ENCODE data around the gene SND1. TPM values are rescaled to one million over a fixed set of nuclear protein-coding genes. Genes with fewer than 3 reads are reported as not detected.
A peak's percentile ranks its signal among the peaks of the same experiment; 100 is the strongest.

Gene SND1
- total RNA-seq, 1 experiment from 2014 or later = 274 TPM

GRCh38 chr7:127903892-127904669, 252.1 kb downstream of the SND1 start:
- ChIA-PET CTCF (no interaction called here), POLR2A (no interaction called here)
- TF ChIP-seq CTCF (IDR thresholded peaks at IDR 0.05; ENCODE audit: insufficient read depth in 1 of 2, low read depth in 1 of 2, low read length in 1 of 2, severe bottlenecking in 1 of 2, unreplicated experiment in 1 of 2) = no peak
- DNase-seq = no peak
- H3K27ac Mint-ChIP-seq (ENCODE audit: unreplicated experiment) = peak overlapping the region; percentile 24
- H3K4me3 ChIP-seq (ENCODE audit: low read depth, low read length) = no peak overlapping the region
- peaks cover 64% of the 10 kb centered on the region for H3K4me1 ChIP-seq
- no peaks in the 10 kb centered on the region for H3K9me3 ChIP-seq
- peaks cover 40% of the 10 kb centered on the region for H3K4me1 Mint-ChIP-seq (ENCODE audit: low read depth, unreplicated experiment)
- no peaks in the 10 kb centered on the region for H3K9me3 Mint-ChIP-seq (ENCODE audit: unreplicated experiment)
- no peaks in the 10 kb centered on the region for H3K27me3 Mint-ChIP-seq (ENCODE audit: insufficient read depth, unreplicated experiment)
- H3K36me3 Mint-ChIP-seq (ENCODE audit: insufficient read depth, unreplicated experiment) = peaks cover 21% of the 10 kb centered on the region
- intact Hi-C loops (cut with micrococcal nuclease; ENCODE audit: unreplicated experiment) = no loop called here
- no peaks in the 10 kb centered on the region for H3K27me3 ChIP-seq (replicated peaks; ENCODE audit: control insufficient read depth, insufficient read depth, low read length)
- H3K36me3 ChIP-seq (ENCODE audit: control insufficient read depth, insufficient read depth, low read length) = no peaks in the 10 kb centered on the region
- no TSS peak for BruUV-seq (replicated peaks)
- H3K4me3 Mint-ChIP-seq (ENCODE audit: unreplicated experiment) = no peak overlapping the region

- ChIA-PET POLR2A (no interaction called here), CTCF (no interaction called here)
- H3K36me3 Mint-ChIP-seq (ENCODE audit: insufficient read depth, unreplicated experiment) = peaks cover 25% of the 10 kb centered on the region
- no peak for TF ChIP-seq CTCF (IDR thresholded peaks at IDR 0.05; ENCODE audit: insufficient read depth in 1 of 2, low read depth in 1 of 2, low read length in 1 of 2, severe bottlenecking in 1 of 2, unreplicated experiment in 1 of 2)
- no peaks in the 10 kb centered on the region for H3K27me3 Mint-ChIP-seq (ENCODE audit: insufficient read depth, unreplicated experiment)
- no TSS peak for BruUV-seq (replicated peaks)
- DNase-seq = no peak
- Histone ChIP-seq H3K4me1 (peaks cover 63% of the 10 kb centered on the region), H3K36me3 (ENCODE audit: control insufficient read depth, insufficient read depth, low read length) (no peaks in the 10 kb centered on the region), H3K4me3 (ENCODE audit: low read depth, low read length) (no peak overlapping the region), H3K9me3 (no peaks in the 10 kb centered on the region), H3K27me3 (replicated peaks; ENCODE audit: control insufficient read depth, insufficient read depth, low read length) (no peaks in the 10 kb centered on the region)
- H3K27ac Mint-ChIP-seq (ENCODE audit: unreplicated experiment) = peak overlapping the region; percentile 24
- H3K9me3 Mint-ChIP-seq (ENCODE audit: unreplicated experiment) = no peaks in the 10 kb centered on the region
- H3K4me1 Mint-ChIP-seq (ENCODE audit: low read depth, unreplicated experiment) = peaks cover 45% of the 10 kb centered on the region
- intact Hi-C loops (cut with micrococcal nuclease; ENCODE audit: unreplicated experiment) = no loop called here
- H3K4me3 Mint-ChIP-seq (ENCODE audit: unreplicated experiment) = no peak overlapping the region
These were observed 252.6 kb downstream of the SND1 start for GRCh38 chr7:127904670-127904985.

GRCh38 chr7:127905021-127905420, 253.0 kb downstream of the SND1 start:
- TF ChIP-seq CTCF (IDR thresholded peaks at IDR 0.05; ENCODE audit: insufficient read depth in 1 of 2, low read depth in 1 of 2, low read length in 1 of 2, severe bottlenecking in 1 of 2, unreplicated experiment in 1 of 2) = no peak
- intact Hi-C loops (cut with micrococcal nuclease; ENCODE audit: unreplicated experiment) = no loop called here
- Mint-ChIP-seq H3K27me3 (ENCODE audit: insufficient read depth, unreplicated experiment) (no peaks in the 10 kb centered on the region), H3K36me3 (ENCODE audit: insufficient read depth, unreplicated experiment) (peaks cover 25% of the 10 kb centered on the region), H3K27ac (ENCODE audit: unreplicated experiment) (peak overlapping the region; percentile 24), H3K9me3 (ENCODE audit: unreplicated experiment) (no peaks in the 10 kb centered on the region), H3K4me1 (ENCODE audit: low read depth, unreplicated experiment) (peaks cover 45% of the 10 kb centered on the region), H3K4me3 (ENCODE audit: unreplicated experiment) (no peak overlapping the region)
- no peak for DNase-seq
- Histone ChIP-seq H3K9me3 (no peaks in the 10 kb centered on the region), H3K4me3 (ENCODE audit: low read depth, low read length) (no peak overlapping the region), H3K4me1 (peaks cover 63% of the 10 kb centered on the region), H3K36me3 (ENCODE audit: control insufficient read depth, insufficient read depth, low read length) (no peaks in the 10 kb centered on the region), H3K27me3 (replicated peaks; ENCODE audit: control insufficient read depth, insufficient read depth, low read length) (no peaks in the 10 kb centered on the region)
- ChIA-PET POLR2A (no interaction called here), CTCF (interaction anchor here (0.5 to 0.6 kb wide), 2 partner anchors 11 to 505 kb away, joined by 3 to 6 read pairs; partner anchors contain the start of gene IMPDH1)
- BruUV-seq (replicated peaks) = no TSS peak
